ENCODE results near the gene WDR20.

The WDR20 gene

DNA sequence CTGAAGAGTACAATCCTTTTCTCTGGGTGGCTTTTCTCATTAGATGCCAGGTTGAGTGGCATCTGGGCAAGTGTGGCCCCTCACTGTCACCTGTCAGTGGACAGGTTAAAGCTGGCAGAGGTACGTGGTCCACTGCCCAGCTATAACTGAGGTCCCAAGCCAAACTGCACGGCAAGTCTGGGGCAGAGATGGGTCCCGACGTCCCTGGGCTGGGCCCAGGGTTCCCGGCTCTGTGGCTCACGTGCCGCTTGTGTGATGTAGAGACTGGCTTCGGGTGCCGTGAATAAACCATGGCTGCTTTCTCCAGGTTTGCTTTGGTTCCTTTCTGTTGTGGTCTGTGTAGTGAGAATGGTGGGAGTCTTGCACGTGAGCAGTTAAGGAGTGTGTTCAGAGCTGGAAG, 77.7 kb downstream of the WDR20 start:
- no peaks in the 10 kb centered on the region for H3K4me1 Mint-ChIP-seq (ENCODE audit: low read depth)
- H3K4me3 Mint-ChIP-seq: no peak overlapping the region
- H3K9me3 Mint-ChIP-seq: no peaks in the 10 kb centered on the region
- H3K27ac Mint-ChIP-seq: no peak overlapping the region
- H3K36me3 Mint-ChIP-seq (ENCODE audit: low read depth): peaks cover 3% of the 10 kb centered on the region
- H3K27me3 Mint-ChIP-seq (ENCODE audit: low read depth): no peaks in the 10 kb centered on the region
- no peak for DNase-seq (ENCODE audit: low spot score)

DNA sequence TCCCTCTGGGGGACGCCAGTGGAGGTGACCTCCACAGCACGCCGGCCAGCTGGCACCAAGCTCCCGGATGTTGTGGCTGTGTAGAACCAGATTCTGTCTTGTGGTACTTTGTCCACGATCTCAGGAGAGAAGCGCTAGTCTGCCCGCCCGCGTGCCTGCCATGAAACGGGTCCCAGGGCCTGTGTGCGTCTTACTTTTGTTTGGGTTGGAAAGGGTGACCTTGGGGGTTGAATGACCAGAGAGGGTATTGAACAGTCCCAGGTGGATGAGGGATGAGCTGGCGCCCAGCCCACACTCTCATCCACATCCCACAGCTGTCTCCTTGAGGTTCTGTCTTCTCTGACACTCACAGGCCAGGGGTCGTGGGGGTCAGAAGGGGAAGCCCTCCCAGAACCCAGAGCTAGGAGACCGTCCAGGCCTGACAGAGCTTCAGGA, 78.3 kb downstream of the WDR20 start:
- Mint-ChIP-seq H3K9me3 (no peaks in the 10 kb centered on the region), H3K36me3 (ENCODE audit: low read depth) (peaks cover 3% of the 10 kb centered on the region), H3K4me3 (no peak overlapping the region), H3K27me3 (ENCODE audit: low read depth) (no peaks in the 10 kb centered on the region), H3K4me1 (ENCODE audit: low read depth) (no peaks in the 10 kb centered on the region), H3K27ac (no peak overlapping the region)
- no peak for DNase-seq (ENCODE audit: low spot score)

DNA sequence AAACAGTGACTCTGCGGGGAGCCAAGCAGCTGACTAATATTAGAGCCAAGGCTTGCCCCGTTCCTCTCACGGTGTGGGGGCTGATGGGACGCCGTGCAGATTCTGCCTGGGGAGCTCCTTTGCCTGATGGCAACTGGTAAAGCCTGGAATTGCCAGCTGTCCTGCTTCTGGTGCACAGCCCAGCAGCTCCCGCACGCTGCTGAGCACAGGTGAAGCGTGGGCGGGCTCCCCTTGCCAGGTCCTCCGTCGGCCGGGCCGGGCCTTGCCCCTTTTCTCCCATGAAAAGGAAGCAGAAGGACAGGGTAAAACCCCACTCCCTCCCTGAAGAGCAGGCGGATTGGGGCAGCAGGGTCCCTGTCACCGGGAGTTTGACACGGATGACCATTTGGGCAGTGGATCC, 79.0 kb downstream of the WDR20 start:
- H3K27me3 Mint-ChIP-seq (ENCODE audit: low read depth): no peaks in the 10 kb centered on the region
- no peak overlapping the region for H3K4me3 Mint-ChIP-seq
- H3K36me3 Mint-ChIP-seq (ENCODE audit: low read depth): peaks cover 4% of the 10 kb centered on the region
- H3K9me3 Mint-ChIP-seq: no peaks in the 10 kb centered on the region
- no peak overlapping the region for H3K27ac Mint-ChIP-seq
- H3K4me1 Mint-ChIP-seq (ENCODE audit: low read depth): no peaks in the 10 kb centered on the region
- DNase-seq (ENCODE audit: low spot score): no peak

DNA sequence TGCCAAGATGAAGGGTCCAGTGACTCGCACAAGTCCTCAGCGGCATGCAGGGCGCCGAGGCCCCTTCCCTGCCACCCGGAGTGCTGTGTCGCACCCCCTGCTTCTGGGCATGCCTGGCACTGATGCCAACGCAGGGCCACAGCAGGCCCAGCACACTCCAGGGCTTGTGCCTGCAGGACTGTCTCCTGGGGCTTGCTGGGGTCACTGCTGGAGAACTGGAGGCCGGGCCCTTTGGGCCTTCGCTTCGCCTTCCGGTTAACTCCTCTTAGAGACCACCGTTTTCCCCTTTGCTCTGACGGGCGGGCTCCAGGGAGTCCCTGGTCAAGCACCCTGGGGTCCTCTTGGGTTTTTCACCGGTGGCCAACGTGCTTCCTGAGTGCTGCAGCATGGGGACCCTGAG, 79.6 kb downstream of the WDR20 start:
- DNase-seq (ENCODE audit: low spot score): no peak
- peaks cover 5% of the 10 kb centered on the region for H3K36me3 Mint-ChIP-seq (ENCODE audit: low read depth)
- H3K4me1 Mint-ChIP-seq (ENCODE audit: low read depth): no peaks in the 10 kb centered on the region
- H3K27me3 Mint-ChIP-seq (ENCODE audit: low read depth): no peaks in the 10 kb centered on the region
- no peaks in the 10 kb centered on the region for H3K9me3 Mint-ChIP-seq
- no peak overlapping the region for H3K27ac Mint-ChIP-seq
- H3K4me3 Mint-ChIP-seq: no peak overlapping the region

DNA sequence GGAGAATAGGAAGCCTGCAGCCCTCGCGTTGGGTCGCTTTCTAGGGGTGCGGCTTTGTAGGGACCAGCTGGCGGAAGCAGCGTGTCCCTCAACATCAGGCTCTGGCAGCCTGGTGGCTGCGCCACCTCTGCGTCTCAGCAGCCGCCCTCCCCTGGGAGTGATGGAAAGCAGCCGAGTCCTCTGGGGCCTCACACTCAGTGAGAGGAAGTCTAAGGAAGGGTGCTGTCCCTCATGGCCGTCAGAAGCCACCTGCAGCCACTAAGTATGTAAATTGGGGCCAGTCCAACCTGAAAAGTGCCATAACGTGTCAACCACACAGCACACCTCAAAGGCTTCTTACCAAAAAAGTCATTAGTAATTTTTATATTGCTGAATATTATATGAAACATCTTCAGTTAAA, 80.3 kb downstream of the WDR20 start:
- peaks cover 5% of the 10 kb centered on the region for H3K36me3 Mint-ChIP-seq (ENCODE audit: low read depth)
- no peaks in the 10 kb centered on the region for H3K27me3 Mint-ChIP-seq (ENCODE audit: low read depth)
- H3K27ac Mint-ChIP-seq: no peak overlapping the region
- H3K9me3 Mint-ChIP-seq: no peaks in the 10 kb centered on the region
- no peaks in the 10 kb centered on the region for H3K4me1 Mint-ChIP-seq (ENCODE audit: low read depth)
- no peak for DNase-seq (ENCODE audit: low spot score)
- H3K4me3 Mint-ChIP-seq: no peak overlapping the region

DNA sequence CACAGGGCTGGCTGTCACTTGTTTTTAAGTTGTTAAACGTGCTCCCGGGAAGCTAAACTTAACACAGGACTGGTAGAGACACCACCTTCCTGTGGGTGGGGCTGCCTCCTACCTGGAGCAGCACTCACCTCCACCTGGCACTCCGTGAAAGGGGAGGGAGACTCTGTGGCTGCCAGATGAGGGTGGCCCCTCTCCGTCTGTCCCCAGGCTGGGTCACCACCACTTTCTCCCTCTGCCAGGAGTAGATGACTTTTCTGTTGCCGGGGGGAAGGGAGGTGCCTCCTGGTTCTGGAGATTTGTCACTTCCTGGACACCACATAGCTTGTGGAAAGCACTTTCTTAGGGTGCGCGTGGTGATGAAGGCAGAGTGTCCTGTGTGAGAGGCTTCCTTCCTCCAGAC, 81.3 kb downstream of the WDR20 start:
- no peaks in the 10 kb centered on the region for H3K9me3 Mint-ChIP-seq
- no peak for DNase-seq (ENCODE audit: low spot score)
- no peaks in the 10 kb centered on the region for H3K27me3 Mint-ChIP-seq (ENCODE audit: low read depth)
- H3K4me3 Mint-ChIP-seq: no peak overlapping the region
- H3K4me1 Mint-ChIP-seq (ENCODE audit: low read depth): no peaks in the 10 kb centered on the region
- H3K27ac Mint-ChIP-seq: no peak overlapping the region
- H3K36me3 Mint-ChIP-seq (ENCODE audit: low read depth): peaks cover 5% of the 10 kb centered on the region

DNA sequence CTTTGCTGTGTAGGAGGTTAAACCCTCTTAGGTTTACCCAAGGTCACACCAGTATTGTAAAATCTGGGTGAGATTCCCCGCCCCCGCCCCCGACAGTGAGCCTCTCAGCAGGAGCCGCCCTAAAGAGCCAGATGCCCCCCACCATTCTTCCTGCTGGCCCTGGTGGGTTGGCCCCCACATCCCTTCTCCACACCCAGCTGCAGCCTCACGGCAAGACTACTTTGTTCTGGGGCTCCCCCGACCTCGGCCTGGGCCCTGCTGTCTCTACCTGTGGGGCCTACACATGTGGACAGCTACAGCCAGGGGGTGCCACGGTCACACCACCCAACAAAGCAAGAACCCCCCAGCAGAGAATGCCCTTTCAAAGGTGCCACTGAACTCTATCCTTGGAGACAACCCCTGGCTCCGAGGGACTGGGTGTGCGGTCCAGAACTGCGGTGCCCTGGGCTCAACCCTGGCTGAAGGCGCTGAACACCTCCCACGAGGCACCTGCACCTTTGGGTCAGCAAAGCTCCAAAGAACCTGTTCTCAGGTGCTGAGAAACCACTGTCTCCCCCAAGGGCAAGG, 82.4 kb downstream of the WDR20 start:
- H3K36me3 Mint-ChIP-seq (ENCODE audit: low read depth): peaks cover 5% of the 10 kb centered on the region
- no peaks in the 10 kb centered on the region for H3K4me1 Mint-ChIP-seq (ENCODE audit: low read depth)
- H3K27ac Mint-ChIP-seq: no peak overlapping the region
- DNase-seq (ENCODE audit: low spot score): no peak
- H3K9me3 Mint-ChIP-seq: no peaks in the 10 kb centered on the region
- no peak overlapping the region for H3K4me3 Mint-ChIP-seq
- no peaks in the 10 kb centered on the region for H3K27me3 Mint-ChIP-seq (ENCODE audit: low read depth)

DNA sequence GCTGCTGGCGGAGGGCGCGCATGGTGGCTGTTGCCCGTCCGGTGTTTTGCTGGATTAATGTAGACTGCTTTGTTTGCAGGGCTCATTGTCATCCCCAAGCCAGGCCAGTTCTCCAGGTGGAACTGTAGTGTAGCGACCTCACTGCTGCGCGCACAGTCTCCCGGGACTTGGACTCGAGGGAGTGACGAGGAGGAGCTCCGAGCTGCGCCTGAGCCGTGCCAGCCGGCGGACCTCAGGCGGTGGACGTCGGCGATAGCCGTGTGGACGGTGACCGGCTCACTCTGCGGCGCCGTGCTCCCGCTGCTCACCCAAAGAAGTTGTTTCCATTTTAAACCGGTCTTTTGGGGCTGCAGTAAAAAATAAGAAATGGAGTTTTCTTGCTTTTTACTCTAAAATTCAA, 83.1 kb downstream of the WDR20 start:
- Mint-ChIP-seq H3K36me3 (ENCODE audit: low read depth) (peaks cover 5% of the 10 kb centered on the region), H3K4me1 (ENCODE audit: low read depth) (no peaks in the 10 kb centered on the region), H3K4me3 (no peak overlapping the region), H3K27me3 (ENCODE audit: low read depth) (no peaks in the 10 kb centered on the region), H3K9me3 (no peaks in the 10 kb centered on the region), H3K27ac (no peak overlapping the region)
- no peak for DNase-seq (ENCODE audit: low spot score)

DNA sequence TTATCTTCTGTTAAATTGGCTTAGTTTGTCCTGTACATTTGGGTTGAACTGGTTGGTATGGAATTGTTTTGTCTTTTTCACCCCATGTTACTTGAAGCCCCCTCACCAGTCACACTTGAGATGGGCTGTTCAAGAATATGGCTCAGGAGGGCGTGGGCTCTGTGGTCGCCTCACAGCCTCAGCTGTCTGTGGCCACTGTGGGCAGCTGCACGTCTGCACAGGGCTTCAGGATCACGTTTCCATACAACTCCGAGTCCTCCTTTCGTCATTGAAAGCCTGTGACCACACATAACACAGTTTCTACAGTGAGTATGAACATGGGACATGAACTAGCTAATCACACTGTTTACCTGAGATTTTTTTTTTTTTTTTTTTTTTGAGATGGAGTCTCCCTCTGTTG, 84.0 kb downstream of the WDR20 start:
- H3K27ac Mint-ChIP-seq: no peak overlapping the region
- H3K36me3 Mint-ChIP-seq (ENCODE audit: low read depth): peaks cover 5% of the 10 kb centered on the region
- H3K4me3 Mint-ChIP-seq: no peak overlapping the region
- no peaks in the 10 kb centered on the region for H3K27me3 Mint-ChIP-seq (ENCODE audit: low read depth)
- H3K9me3 Mint-ChIP-seq: no peaks in the 10 kb centered on the region
- no peak for DNase-seq (ENCODE audit: low spot score)
- H3K4me1 Mint-ChIP-seq (ENCODE audit: low read depth): no peaks in the 10 kb centered on the region

DNA sequence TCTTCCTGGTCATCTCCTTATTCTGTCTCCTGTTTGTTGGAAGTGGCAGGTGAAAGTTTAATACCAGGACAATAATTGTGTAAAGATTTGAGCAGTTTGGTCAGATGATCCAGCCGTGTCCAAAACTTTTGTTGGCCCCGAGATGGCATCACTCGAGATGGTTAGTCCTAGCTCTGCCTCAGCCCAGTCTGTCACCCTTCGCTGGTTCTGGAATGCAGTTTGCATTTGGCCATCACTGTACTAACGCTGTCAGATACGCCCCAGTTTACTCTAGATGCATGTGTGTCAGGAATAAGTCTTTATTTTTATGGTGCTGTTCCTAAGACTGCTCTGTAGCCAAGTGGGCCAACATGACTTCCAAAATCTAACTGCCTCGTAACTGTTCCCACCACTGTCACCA, 85.7 kb downstream of the WDR20 start:
- Mint-ChIP-seq H3K27me3 (ENCODE audit: low read depth) (no peaks in the 10 kb centered on the region), H3K4me1 (ENCODE audit: low read depth) (no peaks in the 10 kb centered on the region), H3K27ac (no peak overlapping the region)

DNA sequence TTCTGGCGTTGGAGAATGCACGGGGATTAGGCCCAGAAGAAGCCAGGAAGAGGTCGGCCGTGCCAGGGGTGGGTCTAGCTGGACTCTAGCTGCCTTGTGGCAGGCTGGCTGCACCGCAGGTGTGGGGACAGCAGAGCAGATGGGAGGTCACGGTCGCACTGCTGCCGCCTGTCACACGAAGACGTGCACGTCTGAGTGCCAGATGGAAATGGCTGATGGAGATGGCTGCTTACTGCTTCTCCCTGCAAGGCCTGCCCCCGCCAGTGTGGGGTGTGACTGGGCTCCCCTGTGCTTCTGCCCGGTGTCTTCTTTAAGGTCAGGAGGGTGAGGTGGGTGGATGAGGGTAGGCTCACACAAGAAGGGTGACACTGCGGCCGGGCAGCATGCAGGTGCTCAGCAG, 86.2 kb downstream of the WDR20 start:
- Mint-ChIP-seq H3K27ac (no peak overlapping the region), H3K27me3 (ENCODE audit: low read depth) (no peaks in the 10 kb centered on the region), H3K4me1 (ENCODE audit: low read depth) (no peaks in the 10 kb centered on the region), H3K4me3 (no peak overlapping the region), H3K9me3 (no peaks in the 10 kb centered on the region), H3K36me3 (ENCODE audit: low read depth) (peaks cover 3% of the 10 kb centered on the region)
- DNase-seq (ENCODE audit: low spot score): no peak

More for the DNA sequence above, 85.7 kb downstream of the WDR20 start:
- no peaks in the 10 kb centered on the region for H3K9me3 Mint-ChIP-seq
- no peak overlapping the region for H3K4me3 Mint-ChIP-seq
- H3K36me3 Mint-ChIP-seq (ENCODE audit: low read depth): peaks cover 3% of the 10 kb centered on the region
- DNase-seq (ENCODE audit: low spot score): no peak

DNA sequence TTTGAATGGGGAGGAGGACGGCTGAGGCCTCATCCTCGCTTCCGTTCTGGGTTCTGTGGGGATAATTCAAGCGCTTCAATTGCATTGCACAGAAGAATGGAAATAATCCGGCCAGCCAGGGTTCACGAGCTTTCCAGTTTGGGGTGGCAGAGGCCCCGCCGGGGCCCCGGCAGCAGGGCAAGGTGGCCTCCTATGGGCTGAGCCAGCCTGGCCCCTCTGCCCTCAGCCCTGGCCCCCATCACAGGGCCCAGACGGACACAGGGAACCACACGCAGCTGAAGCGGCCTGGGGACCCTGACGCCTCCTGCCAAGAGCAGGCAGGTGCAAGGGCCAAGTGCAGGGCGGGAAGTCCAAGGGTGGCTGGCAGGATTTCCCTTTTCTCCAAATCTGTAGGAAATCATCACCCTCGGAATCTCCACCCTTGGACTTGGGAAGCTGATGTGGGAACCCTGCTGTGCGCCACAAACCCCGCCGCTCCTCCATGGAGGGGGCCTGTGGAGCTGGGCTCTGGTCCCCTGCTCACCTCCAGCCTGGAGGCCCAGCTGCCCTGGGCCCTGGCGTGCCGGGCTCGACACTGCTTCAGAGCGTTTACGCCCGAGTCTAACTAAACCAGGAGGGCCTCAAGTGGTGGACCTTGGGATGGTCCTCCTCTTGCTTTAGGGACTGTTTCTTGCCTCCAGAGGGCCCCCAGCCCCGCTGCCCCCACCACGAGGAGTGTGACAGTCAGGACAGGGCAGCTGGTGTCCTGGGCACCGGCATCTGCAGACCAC, 86.8 kb downstream of the WDR20 start:
- Mint-ChIP-seq H3K27ac (no peak overlapping the region), H3K4me3 (no peak overlapping the region), H3K36me3 (ENCODE audit: low read depth) (peaks cover 3% of the 10 kb centered on the region), H3K9me3 (no peaks in the 10 kb centered on the region), H3K27me3 (ENCODE audit: low read depth) (no peaks in the 10 kb centered on the region), H3K4me1 (ENCODE audit: low read depth) (no peaks in the 10 kb centered on the region)
- no peak for DNase-seq (ENCODE audit: low spot score)

DNA sequence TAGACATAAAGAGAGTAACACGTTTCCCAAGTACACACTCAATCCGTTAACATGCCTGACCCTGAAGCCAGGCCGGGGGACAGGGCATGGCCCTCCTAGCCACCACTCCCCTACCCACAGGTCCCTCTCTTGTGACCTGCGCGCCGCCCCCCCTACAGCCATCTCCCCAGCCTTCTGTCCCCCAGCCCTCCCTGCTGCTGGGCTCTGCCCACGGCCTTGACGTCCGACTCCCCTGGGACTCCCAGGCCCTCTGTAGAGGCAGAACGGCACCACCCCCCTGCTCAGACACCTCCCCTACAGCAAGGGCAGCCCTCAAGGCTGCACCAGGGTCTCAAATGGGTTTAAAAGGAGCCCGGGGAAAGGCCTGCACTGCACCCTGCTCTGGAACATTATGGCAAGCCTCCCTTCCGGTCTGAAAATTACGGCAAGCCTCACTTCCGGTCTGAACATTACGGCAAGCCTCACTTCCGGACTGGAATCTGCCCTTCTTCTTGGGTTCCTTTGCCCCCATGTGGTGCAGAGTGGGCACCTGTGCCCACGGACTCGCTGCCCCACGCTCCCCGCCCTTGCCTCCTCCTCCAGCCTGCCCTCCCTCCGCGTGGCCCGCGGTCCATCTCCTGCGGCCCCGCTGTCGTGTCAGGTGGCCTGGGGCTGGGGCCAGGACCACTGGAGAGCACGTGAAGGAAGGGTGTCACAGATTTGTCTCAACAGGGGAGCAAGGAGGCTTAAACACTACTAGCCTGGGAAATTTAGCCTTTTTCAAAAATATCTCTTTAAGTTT, 87.7 kb downstream of the WDR20 start:
- H3K4me1 Mint-ChIP-seq (ENCODE audit: low read depth): no peaks in the 10 kb centered on the region
- H3K4me3 Mint-ChIP-seq: no peak overlapping the region
- no peak overlapping the region for H3K27ac Mint-ChIP-seq
- H3K36me3 Mint-ChIP-seq (ENCODE audit: low read depth): peaks cover 3% of the 10 kb centered on the region
- no peaks in the 10 kb centered on the region for H3K9me3 Mint-ChIP-seq
- DNase-seq (ENCODE audit: low spot score): no peak
- H3K27me3 Mint-ChIP-seq (ENCODE audit: low read depth): no peaks in the 10 kb centered on the region

DNA sequence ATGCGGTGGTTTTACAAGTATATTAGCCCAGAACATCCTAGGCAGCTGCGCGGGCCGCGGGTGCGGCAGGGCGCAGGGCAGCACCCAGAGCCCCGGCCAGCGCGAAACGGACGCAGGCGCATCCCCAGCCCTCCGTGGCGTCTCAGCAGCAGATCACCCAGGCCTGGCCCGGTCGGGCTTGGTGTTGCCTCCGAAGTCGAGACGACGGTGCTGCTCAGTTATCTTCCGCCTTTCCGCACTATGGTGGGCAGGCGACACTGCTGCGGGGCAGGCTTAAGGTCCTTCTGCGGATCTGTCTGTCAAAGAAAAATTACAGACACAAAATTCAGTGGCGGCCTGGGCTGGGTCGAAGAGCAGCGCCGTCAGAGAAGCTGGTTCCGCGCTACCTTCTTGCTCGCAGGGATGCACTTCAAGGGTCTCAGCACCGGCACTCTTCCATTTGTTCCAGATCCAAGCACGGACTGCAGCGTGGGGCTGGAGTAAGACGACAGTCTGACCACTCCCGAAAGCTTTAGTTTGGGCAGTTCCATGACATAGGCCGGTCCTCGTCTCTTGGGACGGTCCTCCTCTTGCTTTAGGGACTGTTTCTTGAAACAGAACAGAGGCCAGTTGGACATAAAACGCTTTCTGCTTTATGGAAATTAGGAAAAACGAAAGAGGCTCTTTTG, 89.5 kb downstream of the WDR20 start:
- Mint-ChIP-seq H3K9me3 (no peaks in the 10 kb centered on the region), H3K27ac (no peak overlapping the region), H3K4me3 (no peak overlapping the region), H3K36me3 (ENCODE audit: low read depth) (no peaks in the 10 kb centered on the region), H3K27me3 (ENCODE audit: low read depth) (no peaks in the 10 kb centered on the region), H3K4me1 (ENCODE audit: low read depth) (no peaks in the 10 kb centered on the region)
- no peak for DNase-seq (ENCODE audit: low spot score)

Measured in T-helper 2 cell treated with Interferon-gamma antibody and Interleukin-4, amounts not matched to agents 5 μg/mL and 100 μg/mL, for 36 hours (primary cell).